Esophagus squamous epithelium (tissue), 4 donors: ENCODE data around the gene TRABD2B.

Experiments
- POLR2A ChIP-seq, 4 donors: fragments of 450-650 bp; IDR thresholded peaks; one replicate each; pipeline ENCODE4 v1.6.1; 2017; ENCODE audit warnings: antibody characterized with exemption in 4 of 4, mild to moderate bottlenecking in 4 of 4, moderate library complexity in 3 of 4
- TF ChIP-seq, protein P1 (sequence below), 6 experiments: fragments of 450-650 bp in 4 of 6; fragments of 200-600 bp in 2 of 6; sonication (generic) in 2 of 6; IDR thresholded peaks; one replicate each; pipeline ENCODE4 v1.5.1; 2016 to 2019; ENCODE audit warnings: antibody characterized with exemption in 6 of 6, mild to moderate bottlenecking in 4 of 6, moderate library complexity in 4 of 6

DNA sequence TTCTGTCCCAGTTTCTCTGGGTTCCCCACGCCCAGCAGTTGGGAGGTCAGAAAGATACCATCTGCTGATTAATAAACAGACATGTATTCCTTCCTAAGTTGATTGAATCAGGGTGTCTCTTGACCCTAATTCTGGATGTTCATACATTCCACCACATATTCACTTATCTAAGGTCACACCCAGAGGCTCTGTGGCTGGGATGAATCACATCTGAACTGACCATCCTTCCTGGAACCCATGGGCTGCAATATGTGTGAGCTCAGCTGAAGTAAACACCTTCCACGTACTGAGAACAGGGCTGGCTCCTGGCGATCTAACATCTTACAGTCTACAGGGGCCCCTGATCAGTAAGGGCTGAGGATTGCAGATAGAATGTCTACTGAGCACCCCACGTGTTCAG is 20.5 kb upstream of the TRABD2B start:
- TF ChIP-seq POLR2A (IDR thresholded peaks at IDR 0.05), result no peak
- TF ChIP-seq, protein P1, sequence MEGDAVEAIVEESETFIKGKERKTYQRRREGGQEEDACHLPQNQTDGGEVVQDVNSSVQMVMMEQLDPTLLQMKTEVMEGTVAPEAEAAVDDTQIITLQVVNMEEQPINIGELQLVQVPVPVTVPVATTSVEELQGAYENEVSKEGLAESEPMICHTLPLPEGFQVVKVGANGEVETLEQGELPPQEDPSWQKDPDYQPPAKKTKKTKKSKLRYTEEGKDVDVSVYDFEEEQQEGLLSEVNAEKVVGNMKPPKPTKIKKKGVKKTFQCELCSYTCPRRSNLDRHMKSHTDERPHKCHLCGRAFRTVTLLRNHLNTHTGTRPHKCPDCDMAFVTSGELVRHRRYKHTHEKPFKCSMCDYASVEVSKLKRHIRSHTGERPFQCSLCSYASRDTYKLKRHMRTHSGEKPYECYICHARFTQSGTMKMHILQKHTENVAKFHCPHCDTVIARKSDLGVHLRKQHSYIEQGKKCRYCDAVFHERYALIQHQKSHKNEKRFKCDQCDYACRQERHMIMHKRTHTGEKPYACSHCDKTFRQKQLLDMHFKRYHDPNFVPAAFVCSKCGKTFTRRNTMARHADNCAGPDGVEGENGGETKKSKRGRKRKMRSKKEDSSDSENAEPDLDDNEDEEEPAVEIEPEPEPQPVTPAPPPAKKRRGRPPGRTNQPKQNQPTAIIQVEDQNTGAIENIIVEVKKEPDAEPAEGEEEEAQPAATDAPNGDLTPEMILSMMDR (IDR thresholded peaks at IDR 0.05), result no peak
